ENCODE data around the gene OAS1.

OAS1 gene

DNA sequence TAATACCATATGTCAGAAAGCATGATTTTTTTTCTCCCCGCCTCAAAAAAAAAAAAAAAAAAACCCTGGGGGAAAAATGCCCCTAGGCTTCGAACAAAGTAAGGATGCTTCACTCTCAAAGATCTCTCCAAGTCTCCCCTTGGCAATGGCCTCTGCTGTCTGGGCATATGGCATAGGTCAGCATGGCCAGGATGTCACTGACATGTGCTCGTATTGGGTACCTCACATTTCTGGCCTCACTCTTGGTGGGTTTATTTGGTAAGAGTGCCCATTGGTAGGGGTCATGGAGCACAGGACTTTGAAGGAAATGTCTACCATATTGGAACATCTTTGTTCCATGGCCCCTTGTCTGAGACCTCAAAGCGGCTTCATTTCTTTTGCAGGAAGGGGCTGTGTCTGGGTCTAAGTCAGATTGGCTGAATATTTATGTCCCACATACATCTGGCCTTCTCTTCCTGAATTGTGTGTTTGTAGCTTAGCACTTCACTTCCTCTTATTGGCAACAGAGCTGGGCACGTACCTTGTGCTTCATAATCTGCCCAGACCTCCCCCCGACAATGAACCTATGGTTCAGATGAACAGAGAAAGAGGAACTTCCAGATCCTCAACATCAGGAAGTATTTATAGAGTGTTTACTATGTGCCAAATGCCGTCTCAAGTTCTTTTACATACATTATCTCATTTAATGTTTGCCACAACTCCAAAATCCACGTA lies 36.3 kb upstream of the OAS1 start:
- Histone ChIP-seq H4K91ac (ENCODE audit: low read depth, low read length, poor library complexity) (no peak overlapping the region), H3K18ac (ENCODE audit: low read length) (no peak overlapping the region), H4K8ac (ENCODE audit: low read depth, low read length) (no peak overlapping the region), H3K27ac (replicated peaks; ENCODE audit: low read length) (no peak overlapping the region), H3K79me1 (ENCODE audit: low read depth, low read length) (no peaks in the 10 kb centered on the region), H3K4me2 (ENCODE audit: insufficient read depth, low read length, poor library complexity, severe bottlenecking) (no peak overlapping the region), H2BK15ac (ENCODE audit: low read length) (no peak overlapping the region), H2BK5ac (ENCODE audit: low read length) (no peak overlapping the region), H3K9me3 (replicated peaks in 1 of 2; ENCODE audit: control insufficient read depth in 2 of 2, insufficient read depth in 1 of 2, low read depth in 1 of 2, low read length in 2 of 2) (no peaks in the 10 kb centered on the region), H3K4ac (ENCODE audit: low read length) (no peak overlapping the region), H3K14ac (ENCODE audit: low read length) (no peak overlapping the region), H3K23ac (ENCODE audit: low read depth, low read length, poor library complexity) (no peak overlapping the region), H2AFZ (ENCODE audit: low read length) (no peak overlapping the region), H3K4me1 (ENCODE audit: control insufficient read depth in 2 of 2, insufficient read depth in 1 of 2, low read depth in 1 of 2, low read length in 2 of 2) (no peaks in the 10 kb centered on the region), H3K27me3 (ENCODE audit: control insufficient read depth in 3 of 3, insufficient read depth in 3 of 3, low read depth in 1 of 3, low read length in 3 of 3) (peaks cover 0 to 3% (median 0%) of the 10 kb centered on the region in 3 experiments), H2BK12ac (ENCODE audit: low read length) (no peak overlapping the region), H2BK120ac (ENCODE audit: low read depth, low read length) (no peak overlapping the region), H3K4me3 (ENCODE audit: low read length in 2 of 2) (no peak overlapping the region), H3K36me3 (replicated peaks in 1 of 2; ENCODE audit: control insufficient read depth in 2 of 2, insufficient read depth in 2 of 2, low read length in 2 of 2) (no peaks in the 10 kb centered on the region), H3K9ac (ENCODE audit: low read depth, low read length, poor library complexity) (no peak overlapping the region), H2AK5ac (ENCODE audit: low read depth, low read length) (no peak overlapping the region)
- DNase-seq (ENCODE audit: low spot score): no peak
- WGBS, 2 donors (ENCODE audit: extremely low coverage in 2 of 2, insufficient read length in 2 of 2, insufficient replicate concordance in 1 of 2): no CpG with 5 or more reads among the region's 8 CpGs

DNA sequence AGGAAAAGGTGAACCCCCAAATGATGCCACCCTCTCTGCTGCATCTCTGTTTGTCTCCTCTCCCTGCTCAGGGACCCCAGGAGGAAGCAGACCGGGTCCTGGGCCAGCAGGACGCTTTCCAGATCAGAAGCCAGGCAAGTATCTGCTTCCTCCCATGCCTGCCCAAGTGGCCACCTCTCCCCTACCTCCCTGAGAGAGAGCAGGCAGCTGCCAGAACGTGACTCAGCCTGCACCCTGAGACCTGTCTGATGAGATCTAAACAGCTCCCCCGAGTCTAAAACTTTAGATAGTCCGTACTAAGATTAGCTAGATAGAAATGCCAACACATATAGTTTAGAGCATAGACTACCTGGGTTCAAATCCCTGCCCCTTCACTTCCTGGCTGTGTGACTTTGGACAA lies 31.2 kb upstream of the OAS1 start:
- Histone ChIP-seq H3K79me1 (ENCODE audit: low read depth, low read length) (no peaks in the 10 kb centered on the region), H4K8ac (ENCODE audit: low read depth, low read length) (no peak overlapping the region), H2BK12ac (ENCODE audit: low read length) (no peak overlapping the region), H3K18ac (ENCODE audit: low read length) (no peak overlapping the region), H3K4me3 (ENCODE audit: low read length in 2 of 2) (no peak overlapping the region), H2BK120ac (ENCODE audit: low read depth, low read length) (no peak overlapping the region), H4K91ac (ENCODE audit: low read depth, low read length, poor library complexity) (no peak overlapping the region), H2BK5ac (ENCODE audit: low read length) (no peak overlapping the region), H3K9me3 (replicated peaks in 1 of 2; ENCODE audit: control insufficient read depth in 2 of 2, insufficient read depth in 1 of 2, low read depth in 1 of 2, low read length in 2 of 2) (no peaks in the 10 kb centered on the region), H3K23ac (ENCODE audit: low read depth, low read length, poor library complexity) (no peak overlapping the region), H3K27ac (replicated peaks; ENCODE audit: low read length) (no peak overlapping the region), H3K4me2 (ENCODE audit: insufficient read depth, low read length, poor library complexity, severe bottlenecking) (no peak overlapping the region), H3K4me1 (ENCODE audit: control insufficient read depth in 2 of 2, insufficient read depth in 1 of 2, low read depth in 1 of 2, low read length in 2 of 2) (no peaks in the 10 kb centered on the region), H2BK15ac (ENCODE audit: low read length) (no peak overlapping the region), H3K4ac (ENCODE audit: low read length) (no peak overlapping the region), H3K36me3 (replicated peaks in 1 of 2; ENCODE audit: control insufficient read depth in 2 of 2, insufficient read depth in 2 of 2, low read length in 2 of 2) (no peaks in the 10 kb centered on the region), H2AFZ (ENCODE audit: low read length) (no peak overlapping the region), H2AK5ac (ENCODE audit: low read depth, low read length) (no peak overlapping the region), H3K27me3 (ENCODE audit: control insufficient read depth in 3 of 3, insufficient read depth in 3 of 3, low read depth in 1 of 3, low read length in 3 of 3) (no peaks in the 10 kb centered on the region), H3K14ac (ENCODE audit: low read length) (no peak overlapping the region), H3K9ac (ENCODE audit: low read depth, low read length, poor library complexity) (no peak overlapping the region)
- WGBS, 2 donors (ENCODE audit: extremely low coverage in 2 of 2, insufficient read length in 2 of 2, insufficient replicate concordance in 1 of 2): no CpG with 5 or more reads among the region's 5 CpGs
- DNase-seq (ENCODE audit: low spot score): no peak

- Histone ChIP-seq H2BK12ac (ENCODE audit: low read length) (no peak overlapping the region), H3K4me2 (ENCODE audit: insufficient read depth, low read length, poor library complexity, severe bottlenecking) (no peak overlapping the region), H3K27me3 (ENCODE audit: control insufficient read depth in 3 of 3, insufficient read depth in 3 of 3, low read depth in 1 of 3, low read length in 3 of 3) (no peaks in the 10 kb centered on the region), H4K91ac (ENCODE audit: low read depth, low read length, poor library complexity) (no peak overlapping the region), H2AK5ac (ENCODE audit: low read depth, low read length) (no peak overlapping the region), H2BK5ac (ENCODE audit: low read length) (no peak overlapping the region), H3K4me1 (ENCODE audit: control insufficient read depth in 2 of 2, insufficient read depth in 1 of 2, low read depth in 1 of 2, low read length in 2 of 2) (no peaks in the 10 kb centered on the region), H3K4me3 (ENCODE audit: low read length in 2 of 2) (no peak overlapping the region), H2AFZ (ENCODE audit: low read length) (no peak overlapping the region), H3K27ac (replicated peaks; ENCODE audit: low read length) (no peak overlapping the region), H3K79me1 (ENCODE audit: low read depth, low read length) (no peaks in the 10 kb centered on the region), H3K36me3 (replicated peaks in 1 of 2; ENCODE audit: control insufficient read depth in 2 of 2, insufficient read depth in 2 of 2, low read length in 2 of 2) (no peaks in the 10 kb centered on the region), H3K9me3 (replicated peaks in 1 of 2; ENCODE audit: control insufficient read depth in 2 of 2, insufficient read depth in 1 of 2, low read depth in 1 of 2, low read length in 2 of 2) (no peaks in the 10 kb centered on the region), H3K23ac (ENCODE audit: low read depth, low read length, poor library complexity) (no peak overlapping the region), H3K9ac (ENCODE audit: low read depth, low read length, poor library complexity) (no peak overlapping the region), H2BK15ac (ENCODE audit: low read length) (no peak overlapping the region), H3K4ac (ENCODE audit: low read length) (no peak overlapping the region), H3K18ac (ENCODE audit: low read length) (peak overlapping the region; percentile 11), H3K14ac (ENCODE audit: low read length) (no peak overlapping the region), H4K8ac (ENCODE audit: low read depth, low read length) (no peak overlapping the region), H2BK120ac (ENCODE audit: low read depth, low read length) (no peak overlapping the region)
- no CpG with 5 or more reads among the region's 11 CpGs for WGBS, 2 donors (ENCODE audit: extremely low coverage in 2 of 2, insufficient read length in 2 of 2, insufficient replicate concordance in 1 of 2)
- DNase-seq (ENCODE audit: low spot score): no peak
These were observed 30.3 kb upstream of the OAS1 start for GRCh38 chr12:112876506-112876905.

GRCh38 chr12:112877006-112877405 lies 29.8 kb upstream of the OAS1 start:
- no peak overlapping the region for H3K23ac ChIP-seq (ENCODE audit: low read depth, low read length, poor library complexity)
- no peak overlapping the region for H2BK120ac ChIP-seq (ENCODE audit: low read depth, low read length)
- H3K27me3 ChIP-seq (ENCODE audit: control insufficient read depth in 3 of 3, insufficient read depth in 3 of 3, low read depth in 1 of 3, low read length in 3 of 3): no peaks in the 10 kb centered on the region
- no peak overlapping the region for H2AFZ ChIP-seq (ENCODE audit: low read length)
- no peak overlapping the region for H3K4ac ChIP-seq (ENCODE audit: low read length)
- no peak overlapping the region for H4K8ac ChIP-seq (ENCODE audit: low read depth, low read length)
- no peaks in the 10 kb centered on the region for H3K36me3 ChIP-seq (replicated peaks in 1 of 2; ENCODE audit: control insufficient read depth in 2 of 2, insufficient read depth in 2 of 2, low read length in 2 of 2)
- H3K9me3 ChIP-seq (replicated peaks in 1 of 2; ENCODE audit: control insufficient read depth in 2 of 2, insufficient read depth in 1 of 2, low read depth in 1 of 2, low read length in 2 of 2): no peaks in the 10 kb centered on the region
- no peak overlapping the region for H2AK5ac ChIP-seq (ENCODE audit: low read depth, low read length)
- DNase-seq (ENCODE audit: low spot score): no peak
- no peak overlapping the region for H3K27ac ChIP-seq (replicated peaks; ENCODE audit: low read length)
- no peak overlapping the region for H3K14ac ChIP-seq (ENCODE audit: low read length)
- H3K18ac ChIP-seq (ENCODE audit: low read length): no peak overlapping the region
- H3K9ac ChIP-seq (ENCODE audit: low read depth, low read length, poor library complexity): no peak overlapping the region
- no peak overlapping the region for H2BK15ac ChIP-seq (ENCODE audit: low read length)
- H2BK12ac ChIP-seq (ENCODE audit: low read length): no peak overlapping the region
- H3K4me3 ChIP-seq (ENCODE audit: low read length in 2 of 2): no peak overlapping the region
- no peak overlapping the region for H3K4me2 ChIP-seq (ENCODE audit: insufficient read depth, low read length, poor library complexity, severe bottlenecking)
- no peaks in the 10 kb centered on the region for H3K4me1 ChIP-seq (ENCODE audit: control insufficient read depth in 2 of 2, insufficient read depth in 1 of 2, low read depth in 1 of 2, low read length in 2 of 2)
- no CpG with 5 or more reads among the region's 4 CpGs for WGBS, 2 donors (ENCODE audit: extremely low coverage in 2 of 2, insufficient read length in 2 of 2, insufficient replicate concordance in 1 of 2)
- no peaks in the 10 kb centered on the region for H3K79me1 ChIP-seq (ENCODE audit: low read depth, low read length)
- no peak overlapping the region for H2BK5ac ChIP-seq (ENCODE audit: low read length)
- no peak overlapping the region for H4K91ac ChIP-seq (ENCODE audit: low read depth, low read length, poor library complexity)
